Mesendoderm (in vitro differentiated cells): ENCODE data around the gene PRIM2.
A peak's percentile ranks its signal among the peaks of the same experiment; 100 is the strongest.
"Not testable (repeated sequence)": the region's sequence is repeated elsewhere in the genome, so short reads cannot be mapped to it uniquely, and the experiment has no call there.

Source experiments
- DNase-seq: peaks from one replicate; pipeline ENCODE4 v3.0.0; 2013
- H2AK5ac ChIP-seq: 2 replicates; pipeline ENCODE4 v1.6.1; 2013; ENCODE audit warnings: low read length, inconsistent platforms
- H2BK120ac ChIP-seq: 2 replicates; pipeline ENCODE4 v1.6.1; 2013; ENCODE audit warnings: low read depth, mild to moderate bottlenecking, low read length, moderate library complexity, mixed read lengths
- H2BK15ac ChIP-seq: replicated peaks from 2 replicates; pipeline ENCODE4 v1.6.1; 2013; ENCODE audit warnings: low read depth, mild to moderate bottlenecking, moderate library complexity
- H2BK5ac ChIP-seq: 2 replicates; pipeline ENCODE4 v1.6.1; 2013; ENCODE audit warnings: low read length, inconsistent platforms
- H3K18ac ChIP-seq: 2 replicates; pipeline ENCODE4 v1.6.1; 2013; ENCODE audit warnings: mild to moderate bottlenecking, low read length, mixed read lengths
- H3K23ac ChIP-seq: one replicate; pipeline ENCODE4 v1.6.1; 2013; ENCODE audit warnings: low read length
- H3K27ac ChIP-seq: 2 replicates; pipeline ENCODE4 v1.5.1; 2013; ENCODE audit warnings: low read depth, mild to moderate bottlenecking, inconsistent platforms, low read length, moderate library complexity
- H3K27me3 ChIP-seq: 2 replicates; pipeline ENCODE4 v1.6.1; 2013; ENCODE audit warnings: low read length, control low read depth, mild to moderate bottlenecking, inconsistent platforms; ENCODE audit not compliant: insufficient read depth, poor library complexity
- H3K36me3 ChIP-seq: 2 replicates; pipeline ENCODE4 v1.6.1; 2013; ENCODE audit warnings: low read length, inconsistent platforms; ENCODE audit not compliant: control insufficient read depth, insufficient read depth
- H3K4ac ChIP-seq: one replicate; pipeline ENCODE4 v1.6.1; 2013; ENCODE audit warnings: low read depth, mild to moderate bottlenecking, low read length, moderate library complexity
- H3K4me1 ChIP-seq: 2 replicates; pipeline ENCODE4 v1.6.1; 2013; ENCODE audit warnings: low read depth, low read length, inconsistent platforms; ENCODE audit not compliant: control insufficient read depth
- H3K4me2 ChIP-seq: 2 replicates; pipeline ENCODE4 v1.6.1; 2013; ENCODE audit warnings: low read length
- H3K4me3 ChIP-seq: 2 replicates; pipeline ENCODE4 v1.5.1; 2013; ENCODE audit warnings: mild to moderate bottlenecking, low read length
- H3K56ac ChIP-seq: one replicate; pipeline ENCODE4 v1.6.1; 2013; ENCODE audit warnings: low read length
- H3K79me1 ChIP-seq: 2 replicates; pipeline ENCODE4 v1.6.1; 2013; ENCODE audit warnings: low read length, inconsistent platforms
- H3K79me2 ChIP-seq: 2 replicates; pipeline ENCODE4 v1.6.1; 2013; ENCODE audit warnings: mild to moderate bottlenecking, low read length; ENCODE audit not compliant: control insufficient read depth, insufficient read depth
- H3K9ac ChIP-seq: 2 replicates; pipeline ENCODE4 v1.6.1; 2013; ENCODE audit warnings: low read length, inconsistent platforms
- H4K5ac ChIP-seq: one replicate; pipeline ENCODE4 v1.6.1; 2013; ENCODE audit warnings: low read length
- H4K8ac ChIP-seq: one replicate; pipeline ENCODE4 v1.6.1; 2013; ENCODE audit warnings: low read depth, mild to moderate bottlenecking, control low read depth, low read length, moderate library complexity
- WGBS: extraction: QIAGEN DNeasy Blood & Tissue Kit; methylation state at CpG from one replicate; pipeline ENCODE4 v1.1.7; 2013; ENCODE audit warnings: low lambda C conversion rate, missing lambda C conversion rate; ENCODE audit not compliant: insufficient coverage; ENCODE audit errors: extremely low coverage; 5-methylcytosine and 5-hydroxymethylcytosine counted together

PRIM2 gene

GRCh38 chr6:57489887-57490286 is 172.5 kb downstream of the PRIM2 start:
- H4K5ac ChIP-seq, H3K27me3 ChIP-seq, H3K18ac ChIP-seq, H3K4me3 ChIP-seq, H3K79me1 ChIP-seq, H3K27ac ChIP-seq, H3K4me1 ChIP-seq, H3K9ac ChIP-seq, H2BK5ac ChIP-seq, H2BK120ac ChIP-seq, H2AK5ac ChIP-seq, H4K8ac ChIP-seq, H3K56ac ChIP-seq, H3K23ac ChIP-seq, H3K4me2 ChIP-seq, H3K4ac ChIP-seq, H2BK15ac ChIP-seq, H3K36me3 ChIP-seq, H3K79me2 ChIP-seq: not testable (repeated sequence)
- DNase-seq = peak; percentile 78

- not testable (repeated sequence) for H3K23ac ChIP-seq, H3K36me3 ChIP-seq, H3K4me3 ChIP-seq, H3K4me1 ChIP-seq, H3K79me2 ChIP-seq, DNase-seq, H2BK5ac ChIP-seq, H4K5ac ChIP-seq, H3K27ac ChIP-seq, H3K79me1 ChIP-seq, H3K56ac ChIP-seq, H3K27me3 ChIP-seq, H3K4ac ChIP-seq, H3K4me2 ChIP-seq, H2BK15ac ChIP-seq, H2AK5ac ChIP-seq, H3K9ac ChIP-seq, H2BK120ac ChIP-seq, H4K8ac ChIP-seq
- WGBS = no CpG with 5 or more reads among the region's 7 CpGs
- H3K18ac ChIP-seq = peak overlapping the region; percentile 56
These were observed 174.4 kb downstream of the PRIM2 start for GRCh38 chr6:57491795-57492194.

GRCh38 chr6:57496251-57496650 is 178.8 kb downstream of the PRIM2 start:
- H3K18ac ChIP-seq, H2BK120ac ChIP-seq, H4K5ac ChIP-seq, H3K4me3 ChIP-seq, H4K8ac ChIP-seq, DNase-seq, H3K79me2 ChIP-seq, H2AK5ac ChIP-seq, H3K27me3 ChIP-seq, H3K23ac ChIP-seq, H3K27ac ChIP-seq, H3K56ac ChIP-seq, H3K4me2 ChIP-seq, H3K4me1 ChIP-seq, H3K79me1 ChIP-seq, H2BK15ac ChIP-seq, H2BK5ac ChIP-seq, H3K36me3 ChIP-seq, H3K4ac ChIP-seq, H3K9ac ChIP-seq: not testable (repeated sequence)
- no CpG with 5 or more reads among the region's 2 CpGs for WGBS

GRCh38 chr6:57500368-57501021 is 183.1 kb downstream of the PRIM2 start:
- H3K27ac ChIP-seq = not testable (repeated sequence)
- WGBS = no CpG with 5 or more reads among the region's 4 CpGs
- DNase-seq = peak; percentile 47

GRCh38 chr6:57502387-57502786 is 185.0 kb downstream of the PRIM2 start:
- H2BK5ac ChIP-seq, H3K4me3 ChIP-seq, H3K4ac ChIP-seq, H3K79me1 ChIP-seq, H3K27ac ChIP-seq, H3K18ac ChIP-seq, H3K79me2 ChIP-seq, H3K4me1 ChIP-seq, H3K9ac ChIP-seq, H3K27me3 ChIP-seq, H3K56ac ChIP-seq, H2BK120ac ChIP-seq, H2AK5ac ChIP-seq, H3K4me2 ChIP-seq, H4K8ac ChIP-seq, H4K5ac ChIP-seq, H2BK15ac ChIP-seq, DNase-seq, H3K23ac ChIP-seq, H3K36me3 ChIP-seq: not testable (repeated sequence)
- no CpG with 5 or more reads among the region's 10 CpGs for WGBS

More at GRCh38 chr6:57500368-57501021, 183.1 kb downstream of the PRIM2 start:
- H3K18ac ChIP-seq, H3K27me3 ChIP-seq, H3K9ac ChIP-seq, H3K56ac ChIP-seq, H3K4ac ChIP-seq, H2BK15ac ChIP-seq, H3K36me3 ChIP-seq, H4K8ac ChIP-seq, H3K4me3 ChIP-seq, H2BK5ac ChIP-seq, H2AK5ac ChIP-seq, H4K5ac ChIP-seq, H3K79me2 ChIP-seq, H3K4me2 ChIP-seq, H3K4me1 ChIP-seq, H2BK120ac ChIP-seq, H3K23ac ChIP-seq, H3K79me1 ChIP-seq: not testable (repeated sequence)

GRCh38 chr6:57505251-57505650 is 187.8 kb downstream of the PRIM2 start:
- not testable (repeated sequence) for H3K36me3 ChIP-seq

More at GRCh38 chr6:57505251-57505650, 187.8 kb downstream of the PRIM2 start:
- H2BK120ac ChIP-seq, H2BK5ac ChIP-seq, H3K79me1 ChIP-seq, H2BK15ac ChIP-seq, H3K27me3 ChIP-seq, H3K23ac ChIP-seq, H2AK5ac ChIP-seq, H3K4me2 ChIP-seq, H3K9ac ChIP-seq, H3K18ac ChIP-seq, H3K4ac ChIP-seq, H3K4me3 ChIP-seq, H4K5ac ChIP-seq, H3K79me2 ChIP-seq, H4K8ac ChIP-seq, H3K27ac ChIP-seq, DNase-seq, H3K56ac ChIP-seq, H3K4me1 ChIP-seq: not testable (repeated sequence)
- no CpG with 5 or more reads among the region's 1 CpG for WGBS
